Spleen (tissue), 11 donors: ENCODE measurements around the gene GPR3. TPM values are rescaled to one million over a fixed set of nuclear protein-coding genes. Genes with fewer than 3 reads are reported as not detected.

Source experiments
- DNase-seq: peaks from one replicate; pipeline ENCODE4 v3.0.0-alpha.2; 2020
- H3K27ac ChIP-seq, 8 donors: fragments of 200-600 bp; sonication (generic) in 7 of 8; 1 replicate in 4 of 8; 2 replicates in 4 of 8; pipeline versions ENCODE4 v1.5.0 to v1.8.0; 2016 to 2021; ENCODE audit warnings: inconsistent platforms in 4 of 8, mild to moderate bottlenecking in 4 of 8, moderate library complexity in 1 of 8
- H3K27me3 ChIP-seq, 7 donors: fragments of 200-600 bp; sonication (generic) in 6 of 7; replicated peaks in 1 of 7; 1 replicate in 4 of 7; 2 replicates in 3 of 7; pipeline versions ENCODE4 v1.5.0 to v1.8.0; 2016 to 2021; ENCODE audit warnings: inconsistent platforms in 3 of 7, mild to moderate bottlenecking in 1 of 7
- H3K36me3 ChIP-seq, 6 donors: fragments of 200-600 bp; sonication (generic) in 5 of 6; 1 replicate in 4 of 6; 2 replicates in 2 of 6; pipeline versions ENCODE4 v1.5.0 to v1.8.0; 2016 to 2021; ENCODE audit warnings: inconsistent platforms in 2 of 6
- H3K4me1 ChIP-seq, 6 donors: fragments of 200-600 bp; sonication (generic) in 5 of 6; 1 replicate in 3 of 6; 2 replicates in 3 of 6; pipeline versions ENCODE4 v1.5.0 to v1.8.0; 2016 to 2021; ENCODE audit warnings: inconsistent platforms in 3 of 6
- H3K4me3 ChIP-seq, 8 donors: fragments of 200-600 bp; sonication (generic) in 7 of 8; 1 replicate in 4 of 8; 2 replicates in 4 of 8; pipeline versions ENCODE4 v1.5.0 to v1.8.0; 2016 to 2021; ENCODE audit warnings: inconsistent platforms in 4 of 8, mild to moderate bottlenecking in 4 of 8, moderate library complexity in 2 of 8
- H3K9me3 ChIP-seq, 8 donors: fragments of 200-600 bp; sonication (generic) in 7 of 8; 1 replicate in 4 of 8; 2 replicates in 4 of 8; pipeline versions ENCODE4 v1.5.0 to v1.8.0; 2016 to 2021; ENCODE audit warnings: inconsistent platforms in 4 of 8
- CTCF ChIP-seq, 11 experiments: fragments of 200-600 bp in 7 of 11; fragments of 450-650 bp in 4 of 11; sonication (generic) in 4 of 11; IDR thresholded peaks in 8 of 11; conservative IDR thresholded peaks in 3 of 11; 1 replicate in 7 of 11; 2 replicates in 4 of 11; pipeline versions ENCODE4 v1.4.0 to v1.8.0; 2016 to 2021; ENCODE audit warnings: antibody characterized with exemption in 11 of 11, inconsistent platforms in 4 of 11, mild to moderate bottlenecking in 1 of 11
- POLR2A ChIP-seq, 3 donors: fragments of 450-650 bp; IDR thresholded peaks; one replicate each; pipeline ENCODE4 v1.5.1; 2017; ENCODE audit warnings: antibody characterized with exemption in 3 of 3, mild to moderate bottlenecking in 1 of 3
- POLR2AphosphoS5 ChIP-seq, 3 donors: sonication (generic); formaldehyde crosslinking; IDR thresholded peaks; one replicate each; pipeline ENCODE4 v1.5.1; 2017; ENCODE audit warnings: antibody characterized with exemption in 3 of 3
- WGBS, 5 donors: extraction: QIAGEN DNeasy Blood & Tissue Kit in 3 of 5; methylation state at CpG; one replicate each; pipeline versions ENCODE4 v1.1.5 to v1.1.7; 2013 to 2018; 5-methylcytosine and 5-hydroxymethylcytosine counted together
- intact Hi-C: fragments of 100-400 bp; cut with DNase I; formaldehyde crosslinking; loops from one replicate; pipeline ENCODE4 v1.15.0; 2023; ENCODE audit warnings: low total_unique reads
- polyA plus RNA-seq, 3 donors: library from polyadenylated mRNA; stranded (reverse); fragments of 200-250 nt; gene quantifications; one replicate each; pipeline ENCODE4 v1.2.1, GENCODE V29; 2013
- total RNA-seq, 7 donors: library from RNA; depleted of rRNA in 3 of 7; stranded (reverse); fragments of >200 nt in 3 of 7; fragmentation: NEBNext Ultra II Directional in 4 of 7; extraction: Animal tissue kit (Norgen Biotek cat#: 25700) in 4 of 7; gene quantifications; one replicate each; pipeline versions ENCODE4 v1.1.0 to v1.2.1, GENCODE V29; 2016 to 2021
- donor health status: healthy with polysubstance abuse.
- donor health status: DM: no; HTN: no; CAD: no; lungs with moderate emphysema.
- donor health status: DM: no; HTN: no; CAD: no.
- donor health status: Bipolar disorder and iron deficiency.
- donor health status: healthy.
- donor health status: DM: no; HTN: no; CAD: no.
- donor health status: DM: yes; HTN: yes; CAD: no.

The GPR3 gene
- total and polyA plus RNA-seq, 10 donors = 0.05 to 0.40 (median 0.16) TPM; not detected in 4

GRCh38 chr1:27345272-27345671, 47.1 kb upstream of the GPR3 start:
- DNase-seq = no peak
- peak overlapping the region in 1 of 8 donors; percentile 21 for H3K27ac ChIP-seq
- H3K4me3 ChIP-seq = no peak overlapping the region
- H3K9me3 ChIP-seq = no peaks in the 10 kb centered on the region
- peaks cover 7 to 98% (median 55%) of the 10 kb centered on the region in 6 donors for H3K4me1 ChIP-seq
- H3K27me3 ChIP-seq = peaks cover 0 to 15% (median 0%) of the 10 kb centered on the region in 7 donors
- intact Hi-C loops = no loop called here
- 74 to 93% (median 85%) methylated on average over 8 to 12 of the region's 12 CpGs for WGBS, 5 donors
- H3K36me3 ChIP-seq = peaks cover 0 to 50% (median 26%) of the 10 kb centered on the region in 6 donors
- TF ChIP-seq POLR2AphosphoS5 (IDR thresholded peaks at IDR 0.05) (peak in 1 of 3 donors; percentile 19), CTCF (IDR thresholded peaks at IDR 0.05 in 8 of 11, conservative IDR thresholded peaks at IDR 0.05 in 3 of 11) (no peak)

- intact Hi-C loops = no loop called here
- peaks cover 6 to 98% (median 52%) of the 10 kb centered on the region in 6 donors for H3K4me1 ChIP-seq
- H3K27ac ChIP-seq = no peak overlapping the region
- DNase-seq = no peak
- no peak overlapping the region for H3K4me3 ChIP-seq
- 91 to 96% (median 92%) methylated on average over 8 of the region's 8 CpGs for WGBS, 5 donors
- peaks cover 0 to 61% (median 31%) of the 10 kb centered on the region in 6 donors for H3K36me3 ChIP-seq
- H3K9me3 ChIP-seq = no peaks in the 10 kb centered on the region
- H3K27me3 ChIP-seq = peaks cover 0 to 23% (median 0%) of the 10 kb centered on the region in 7 donors
- no peak for TF ChIP-seq POLR2A (IDR thresholded peaks at IDR 0.05)
- TF ChIP-seq CTCF (IDR thresholded peaks at IDR 0.05 in 8 of 11, conservative IDR thresholded peaks at IDR 0.05 in 3 of 11) = no peak
- no peak for TF ChIP-seq POLR2AphosphoS5 (IDR thresholded peaks at IDR 0.05)
Measured at GRCh38 chr1:27346357-27346756, 46.1 kb upstream of the GPR3 start.

GRCh38 chr1:27346991-27347624, 45.3 kb upstream of the GPR3 start:
- Histone ChIP-seq H3K4me3 (no peak overlapping the region), H3K4me1 (peaks cover 0 to 92% (median 49%) of the 10 kb centered on the region in 6 donors), H3K27me3 (peaks cover 0 to 23% (median 0%) of the 10 kb centered on the region in 7 donors), H3K27ac (peak overlapping the region in 1 of 8 donors; percentile 33), H3K9me3 (no peaks in the 10 kb centered on the region), H3K36me3 (peaks cover 0 to 68% (median 32%) of the 10 kb centered on the region in 6 donors)
- 65 to 86% (median 77%) methylated on average over 14 of the region's 14 CpGs for WGBS, 5 donors
- TF ChIP-seq POLR2AphosphoS5 (IDR thresholded peaks at IDR 0.05) = peak in 2 of 3 donors; percentile 47 to 61
- TF ChIP-seq CTCF (IDR thresholded peaks at IDR 0.05 in 8 of 11, conservative IDR thresholded peaks at IDR 0.05 in 3 of 11) = no peak
- DNase-seq = no peak
- intact Hi-C loops = no loop called here
